CD8-positive, alpha-beta memory T cell (primary cell): ENCODE measurements around the gene KDM7A. TPM values are rescaled to one million over a fixed set of nuclear protein-coding genes. Genes with fewer than 3 reads are reported as not detected.
"Not testable (repeated sequence)": the region's sequence is repeated elsewhere in the genome, so short reads cannot be mapped to it uniquely, and the experiment has no call there.

ENCODE experiments used
- CTCF ChIA-PET: fragments of 350-600 bp; sonication (Branson Sonifier 250); formaldehyde crosslinking; loops from one replicate; lab custom pipeline; 2021; ENCODE audit warnings: antibody characterized with exemption; lab: Charles Lee
- POLR2A ChIA-PET: fragments of 350-600 bp; sonication (Branson Sonifier 250); formaldehyde crosslinking; loops from one replicate; lab custom pipeline; 2021; ENCODE audit warnings: antibody characterized with exemption; lab: Charles Lee
- DNase-seq, 5 donors: peaks; one replicate each; pipeline versions ENCODE4 v3.0.0 to v3.0.0-alpha.2; 2020 to 2022; ENCODE audit warnings: mixed read lengths in 1 of 5
- H3K27ac ChIP-seq: one replicate; pipeline ENCODE4 v1.7.0; 2013; ENCODE audit warnings: low read depth, mild to moderate bottlenecking, low read length, moderate library complexity
- H3K27me3 ChIP-seq: 2 replicates; pipeline ENCODE4 v1.7.0; 2013; ENCODE audit warnings: low read length, mild to moderate bottlenecking; ENCODE audit not compliant: insufficient read depth, poor library complexity, severe bottlenecking
- H3K36me3 ChIP-seq: 2 replicates; pipeline ENCODE4 v1.7.0; 2013; ENCODE audit warnings: mild to moderate bottlenecking, low read length, moderate library complexity; ENCODE audit not compliant: insufficient read depth
- H3K4me1 ChIP-seq: 2 replicates; pipeline ENCODE4 v1.7.0; 2013; ENCODE audit warnings: mild to moderate bottlenecking, low read length, moderate library complexity; ENCODE audit not compliant: insufficient read depth
- H3K4me3 ChIP-seq: 2 replicates; pipeline ENCODE4 v1.7.0; 2013; ENCODE audit warnings: mild to moderate bottlenecking, low read length
- H3K9me3 ChIP-seq: 2 replicates; pipeline ENCODE4 v1.7.0; 2013; ENCODE audit warnings: mild to moderate bottlenecking, low read length
- H3K27ac Mint-ChIP-seq, 8 donors: one replicate each; pipeline ENCODE4 v1.8.0; 2020 to 2021; ENCODE audit warnings: mixed read lengths in 8 of 8, mild to moderate bottlenecking in 6 of 8, inconsistent platforms in 3 of 8, moderate library complexity in 3 of 8
- H3K27me3 Mint-ChIP-seq, 2 donors: one replicate each; pipeline ENCODE4 v1.8.0; 2020 to 2021; ENCODE audit warnings: mixed read lengths in 2 of 2, mild to moderate bottlenecking in 1 of 2, moderate library complexity in 1 of 2
- H3K36me3 Mint-ChIP-seq, 3 donors: one replicate each; pipeline ENCODE4 v1.8.0; 2020 to 2021; ENCODE audit warnings: mixed read lengths in 3 of 3, inconsistent platforms in 1 of 3, mild to moderate bottlenecking in 1 of 3
- H3K4me1 Mint-ChIP-seq, 3 donors: one replicate each; pipeline ENCODE4 v1.8.0; 2020 to 2021; ENCODE audit warnings: mixed read lengths in 3 of 3, inconsistent platforms in 1 of 3, mild to moderate bottlenecking in 1 of 3
- H3K4me3 Mint-ChIP-seq, 7 donors: one replicate each; pipeline ENCODE4 v1.8.0; 2020 to 2021; ENCODE audit warnings: mixed read lengths in 7 of 7, mild to moderate bottlenecking in 6 of 7, moderate library complexity in 4 of 7, inconsistent platforms in 2 of 7
- H3K9me3 Mint-ChIP-seq, 5 donors: one replicate each; pipeline ENCODE4 v1.8.0; 2020 to 2022; ENCODE audit warnings: mixed read lengths in 5 of 5, mild to moderate bottlenecking in 3 of 5, moderate library complexity in 2 of 5, inconsistent platforms in 1 of 5
- polyA plus RNA-seq: library from polyadenylated mRNA; unstranded; fragments of 300-500 nt; fragmentation: Illumina TruSeq; gene quantifications from one replicate; pipeline ENCODE4 v1.2.3, GENCODE V29; 2021
- total RNA-seq, 2 experiments: library from RNA; stranded (reverse); gene quantifications; one replicate each; pipeline ENCODE4 v1.2.3, GENCODE V29; 2021

The KDM7A gene
- total and polyA plus RNA-seq, 3 experiments from 2014 or later = 3.5 to 8.5 (median 8.2) TPM

DNA sequence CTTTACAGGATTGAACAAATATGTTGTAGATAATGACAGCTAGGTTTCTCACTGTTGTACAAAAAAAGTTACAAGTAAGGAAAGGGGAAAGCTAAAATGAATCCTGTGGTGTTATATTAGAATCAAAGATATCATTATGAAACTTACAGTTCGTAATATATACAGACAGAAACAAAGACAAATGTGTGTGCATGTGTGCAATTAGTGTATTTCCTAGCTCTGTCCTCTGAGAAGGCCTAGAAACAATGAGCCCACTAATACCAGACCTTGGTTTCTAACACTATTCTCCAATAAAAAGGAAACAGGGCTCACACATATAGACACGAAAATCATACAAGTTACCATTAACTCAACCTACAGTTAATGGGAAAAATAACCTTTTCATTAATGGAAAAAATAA is 8.0 kb downstream of the KDM7A start:
- peaks cover 0 to 9% (median 0%) of the 10 kb centered on the region in 3 donors for H3K36me3 Mint-ChIP-seq
- H3K36me3 ChIP-seq = no peaks in the 10 kb centered on the region
- ChIA-PET POLR2A (no interaction called here), CTCF (interaction anchor here (1.6 kb wide), 1 partner anchor 148 kb away, joined by 3 read pairs; no protein-coding TSS in a partner anchor)
- H3K27ac Mint-ChIP-seq = no peak overlapping the region
- no peaks in the 10 kb centered on the region for H3K9me3 ChIP-seq
- peaks cover 65 to 93% (median 84%) of the 10 kb centered on the region in 3 donors for H3K4me1 Mint-ChIP-seq
- H3K27me3 ChIP-seq = no peaks in the 10 kb centered on the region
- H3K9me3 Mint-ChIP-seq = no peaks in the 10 kb centered on the region
- no peak overlapping the region for H3K4me3 ChIP-seq
- no peak for DNase-seq
- H3K27me3 Mint-ChIP-seq = no peaks in the 10 kb centered on the region
- peaks cover 65% of the 10 kb centered on the region for H3K4me1 ChIP-seq
- peak overlapping the region in 1 of 7 donors; percentile 7 for H3K4me3 Mint-ChIP-seq
- H3K27ac ChIP-seq = no peak overlapping the region

DNA sequence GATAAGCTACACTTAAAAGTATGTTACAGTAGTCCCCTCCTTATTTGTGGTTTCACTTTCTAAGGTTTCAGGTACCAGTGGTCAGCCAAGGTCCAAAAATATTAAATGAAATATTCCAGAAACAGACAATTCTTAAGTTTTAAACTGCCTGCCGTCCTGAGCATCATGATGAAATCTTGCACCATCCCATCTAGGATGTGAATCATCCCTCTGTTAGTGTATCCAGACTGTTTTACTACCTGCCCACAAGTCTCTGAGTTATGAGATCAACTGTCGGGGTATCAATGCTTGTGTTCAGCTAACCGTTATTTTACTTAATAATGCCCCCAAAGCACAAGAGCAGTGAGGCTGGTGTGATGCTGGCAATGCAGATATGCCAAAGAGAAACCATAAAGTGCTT is 11.4 kb downstream of the KDM7A start:
- Mint-ChIP-seq H3K4me1 (peaks cover 65 to 94% (median 87%) of the 10 kb centered on the region in 3 donors), H3K4me3 (peak overlapping the region in 4 of 7 donors; percentile 6 to 23 (median 18)), H3K36me3 (peaks cover 0 to 9% (median 0%) of the 10 kb centered on the region in 3 donors), H3K27ac (peak overlapping the region in 1 of 8 donors; percentile 61), H3K27me3 (no peaks in the 10 kb centered on the region), H3K9me3 (no peaks in the 10 kb centered on the region)
- no peaks in the 10 kb centered on the region for H3K27me3 ChIP-seq
- H3K36me3 ChIP-seq = no peaks in the 10 kb centered on the region
- peaks cover 57% of the 10 kb centered on the region for H3K4me1 ChIP-seq
- ChIA-PET POLR2A (no interaction called here), CTCF (no interaction called here)
- H3K4me3 ChIP-seq = no peak overlapping the region
- no peak overlapping the region for H3K27ac ChIP-seq
- H3K9me3 ChIP-seq = no peaks in the 10 kb centered on the region
- no peak for DNase-seq

DNA sequence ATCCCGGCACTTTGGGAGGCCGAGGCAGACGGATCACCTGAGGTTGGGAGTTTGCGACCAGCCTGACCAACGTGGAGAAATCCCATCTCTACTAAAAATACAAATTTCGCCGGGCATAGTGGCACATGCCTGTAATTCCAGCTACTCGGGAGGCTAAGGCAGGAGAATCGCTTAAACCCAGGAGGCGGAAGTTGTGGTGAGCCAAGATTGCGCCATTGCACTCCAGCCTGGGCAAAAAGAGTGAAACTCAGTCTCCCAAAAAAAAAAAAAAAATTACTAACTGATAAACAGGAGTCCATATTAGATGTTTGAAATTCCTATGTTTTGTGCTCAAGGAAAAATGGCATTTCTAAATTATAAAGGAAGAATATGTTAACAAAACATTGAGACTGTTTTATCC is 14.7 kb downstream of the KDM7A start:
- DNase-seq, CTCF ChIA-PET, H3K36me3 ChIP-seq, H3K4me3 ChIP-seq, H3K27me3 ChIP-seq, H3K27ac Mint-ChIP-seq, H3K9me3 ChIP-seq, H3K27me3 Mint-ChIP-seq, H3K9me3 Mint-ChIP-seq, H3K4me3 Mint-ChIP-seq, H3K27ac ChIP-seq: not testable (repeated sequence)
- peaks cover 0 to 22% (median 7%) of the 10 kb centered on the region in 3 donors for H3K36me3 Mint-ChIP-seq
- peaks cover 63 to 84% (median 81%) of the 10 kb centered on the region in 3 donors for H3K4me1 Mint-ChIP-seq
- peaks cover 39% of the 10 kb centered on the region for H3K4me1 ChIP-seq
- POLR2A ChIA-PET = interaction anchor here (0.7 kb wide), 1 partner anchor 15 kb away, joined by 3 read pairs; the partner anchor contains the start of gene KDM7A

DNA sequence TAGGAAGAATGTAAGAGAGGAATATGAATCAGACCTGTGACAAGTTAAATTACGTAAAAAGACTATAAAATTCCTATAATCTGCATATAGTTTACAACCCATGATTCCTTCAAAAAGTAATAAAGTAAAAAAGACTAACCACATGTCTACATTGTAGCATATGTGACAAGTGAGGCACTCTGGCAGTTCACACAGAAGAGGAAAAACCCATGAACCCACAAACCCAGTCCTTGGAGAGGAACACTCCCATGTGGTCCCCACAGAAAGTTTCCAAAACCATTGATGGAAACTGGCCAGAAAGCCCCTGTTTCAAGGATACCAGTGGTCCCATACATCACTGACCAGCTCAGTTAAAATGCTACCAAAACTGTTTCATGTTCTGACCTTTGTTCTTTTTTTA is 15.7 kb downstream of the KDM7A start:
- Histone ChIP-seq H3K27me3 (no peaks in the 10 kb centered on the region), H3K36me3 (no peaks in the 10 kb centered on the region), H3K4me3 (no peak overlapping the region), H3K27ac (no peak overlapping the region), H3K9me3 (no peaks in the 10 kb centered on the region), H3K4me1 (peaks cover 44% of the 10 kb centered on the region)
- Mint-ChIP-seq H3K27ac (peak overlapping the region in 1 of 8 donors; percentile 9), H3K27me3 (no peaks in the 10 kb centered on the region), H3K4me1 (peaks cover 67 to 87% (median 81%) of the 10 kb centered on the region in 3 donors), H3K36me3 (peaks cover 0 to 24% (median 7%) of the 10 kb centered on the region in 3 donors), H3K9me3 (no peaks in the 10 kb centered on the region), H3K4me3 (peak overlapping the region in 1 of 7 donors; percentile 26)
- no peak for DNase-seq
- POLR2A ChIA-PET = no interaction called here
- CTCF ChIA-PET = no interaction called here

DNA sequence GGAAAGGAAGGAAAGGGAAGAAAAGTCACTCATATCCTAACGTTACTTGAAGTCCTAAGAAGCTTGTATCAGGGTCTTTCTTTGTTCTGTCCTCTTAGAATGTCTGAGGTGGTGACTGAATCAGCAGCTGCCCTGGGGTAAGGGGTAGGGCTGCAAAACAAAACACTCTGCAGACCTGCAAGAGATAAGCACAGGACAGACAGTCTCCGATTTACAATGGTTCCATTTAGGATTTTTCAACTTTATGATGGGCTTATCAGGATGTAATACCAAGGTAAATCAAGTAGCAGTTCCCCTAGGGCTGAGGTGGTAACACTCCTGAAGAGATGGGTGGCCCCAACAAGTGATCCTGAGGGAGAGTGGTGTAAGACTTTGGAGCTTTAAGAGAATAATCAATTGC is 16.5 kb downstream of the KDM7A start:
- DNase-seq = no peak
- Mint-ChIP-seq H3K27ac (peak overlapping the region in 3 of 8 donors; percentile 9 to 70 (median 25)), H3K36me3 (peaks cover 0 to 31% (median 7%) of the 10 kb centered on the region in 3 donors), H3K4me1 (peaks cover 68 to 87% (median 81%) of the 10 kb centered on the region in 3 donors), H3K27me3 (no peaks in the 10 kb centered on the region), H3K4me3 (peak overlapping the region in 3 of 7 donors; percentile 3 to 48 (median 12)), H3K9me3 (no peaks in the 10 kb centered on the region)
- Histone ChIP-seq H3K27me3 (no peaks in the 10 kb centered on the region), H3K27ac (no peak overlapping the region), H3K9me3 (no peaks in the 10 kb centered on the region), H3K4me3 (no peak overlapping the region), H3K4me1 (peaks cover 43% of the 10 kb centered on the region), H3K36me3 (no peaks in the 10 kb centered on the region)
- POLR2A ChIA-PET = no interaction called here
- CTCF ChIA-PET = no interaction called here

DNA sequence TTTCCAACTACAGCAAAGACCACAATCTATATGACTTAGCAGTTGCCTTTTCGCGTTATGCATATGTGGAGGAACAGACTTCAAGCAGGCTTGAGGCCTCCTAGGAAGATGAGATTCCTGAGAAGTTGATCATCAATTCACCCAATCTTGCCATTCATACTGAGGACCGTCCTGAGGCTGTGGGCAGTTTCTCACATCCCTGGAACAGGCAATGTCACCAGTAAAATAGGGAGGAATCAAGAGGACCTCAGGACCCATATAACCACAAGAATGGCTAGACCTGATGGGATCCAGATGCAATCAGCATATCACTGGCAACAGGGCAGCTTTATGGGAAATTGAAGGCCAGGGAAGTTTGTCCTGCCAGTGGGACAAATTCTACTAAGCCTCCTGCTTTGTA is 17.3 kb downstream of the KDM7A start:
- ChIA-PET POLR2A (no interaction called here), CTCF (no interaction called here)
- Mint-ChIP-seq H3K4me1 (peaks cover 66 to 87% (median 80%) of the 10 kb centered on the region in 3 donors), H3K9me3 (no peaks in the 10 kb centered on the region), H3K27me3 (no peaks in the 10 kb centered on the region), H3K27ac (no peak overlapping the region), H3K4me3 (no peak overlapping the region), H3K36me3 (peaks cover 0 to 32% (median 7%) of the 10 kb centered on the region in 3 donors)
- Histone ChIP-seq H3K4me1 (peaks cover 43% of the 10 kb centered on the region), H3K27me3 (no peaks in the 10 kb centered on the region), H3K36me3 (no peaks in the 10 kb centered on the region), H3K4me3 (no peak overlapping the region), H3K9me3 (no peaks in the 10 kb centered on the region), H3K27ac (no peak overlapping the region)
- DNase-seq = no peak

DNA sequence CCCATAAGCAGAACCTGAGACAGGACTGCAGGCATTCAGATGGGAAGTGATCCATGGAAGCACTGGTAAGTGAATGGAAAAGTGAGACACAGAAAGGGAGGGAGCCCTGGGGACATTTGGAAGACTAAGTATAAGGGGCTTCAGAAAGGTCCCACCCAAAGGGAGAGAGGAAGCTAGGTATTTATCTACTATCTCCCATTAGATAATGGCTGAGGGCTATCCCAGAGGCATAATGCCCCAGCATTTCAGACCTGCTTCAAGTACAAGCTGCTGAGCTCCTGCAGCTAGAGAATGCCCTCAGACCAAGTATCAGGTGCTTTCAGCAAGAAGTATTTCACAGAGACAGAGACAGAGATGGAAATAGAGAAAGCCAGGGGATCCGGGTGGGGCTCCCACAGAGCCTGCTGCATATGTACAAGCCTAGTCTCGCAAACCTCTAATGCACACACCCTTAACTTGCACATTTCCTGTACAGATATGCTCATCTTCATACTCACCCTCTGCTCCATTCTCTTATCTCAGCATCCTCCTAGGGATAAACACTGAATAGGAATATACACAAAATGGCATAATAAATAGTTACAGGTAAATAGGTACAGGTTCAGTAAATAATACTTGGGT is 20.2 kb downstream of the KDM7A start:
- CTCF ChIA-PET = no interaction called here
- no peaks in the 10 kb centered on the region for H3K9me3 Mint-ChIP-seq
- H3K4me3 Mint-ChIP-seq = peak overlapping the region in 1 of 7 donors; percentile 46
- no peak for DNase-seq
- H3K9me3 ChIP-seq = no peaks in the 10 kb centered on the region
- no peaks in the 10 kb centered on the region for H3K27me3 Mint-ChIP-seq
- peak overlapping the region in 1 of 8 donors; percentile 66 for H3K27ac Mint-ChIP-seq
- H3K4me3 ChIP-seq = no peak overlapping the region
- H3K36me3 Mint-ChIP-seq = peaks cover 0 to 34% (median 11%) of the 10 kb centered on the region in 3 donors
- H3K4me1 ChIP-seq = peaks cover 33% of the 10 kb centered on the region
- no peaks in the 10 kb centered on the region for H3K36me3 ChIP-seq
- no peaks in the 10 kb centered on the region for H3K27me3 ChIP-seq
- H3K27ac ChIP-seq = no peak overlapping the region
- H3K4me1 Mint-ChIP-seq = peaks cover 56 to 81% (median 74%) of the 10 kb centered on the region in 3 donors
- POLR2A ChIA-PET = no interaction called here

DNA sequence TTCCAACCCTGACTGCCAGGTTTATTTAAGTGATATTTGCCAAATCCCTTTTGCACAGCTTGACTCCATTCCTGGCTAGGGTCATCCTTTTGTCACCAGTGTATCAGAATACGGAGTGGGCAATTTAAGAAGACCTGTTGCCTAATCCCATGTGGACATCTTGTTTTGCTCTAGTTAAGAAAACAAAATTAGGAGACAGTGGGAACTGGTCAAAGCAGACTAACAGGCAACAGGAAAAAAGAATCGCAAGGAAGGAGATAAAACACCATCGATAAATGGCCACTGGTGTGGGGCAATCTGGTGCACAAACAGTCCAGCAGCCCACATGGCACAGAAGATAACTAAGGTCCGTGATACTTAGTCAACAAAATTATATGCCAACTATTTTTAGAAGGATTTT is 21.4 kb downstream of the KDM7A start:
- CTCF ChIA-PET = no interaction called here
- H3K27ac ChIP-seq = no peak overlapping the region
- no peak overlapping the region for H3K4me3 ChIP-seq
- H3K27me3 Mint-ChIP-seq = no peaks in the 10 kb centered on the region
- H3K4me1 ChIP-seq = peaks cover 24% of the 10 kb centered on the region
- H3K9me3 ChIP-seq = no peaks in the 10 kb centered on the region
- peaks cover 53 to 78% (median 74%) of the 10 kb centered on the region in 3 donors for H3K4me1 Mint-ChIP-seq
- no peak overlapping the region for H3K27ac Mint-ChIP-seq
- H3K36me3 ChIP-seq = no peaks in the 10 kb centered on the region
- POLR2A ChIA-PET = no interaction called here
- no peak for DNase-seq
- H3K4me3 Mint-ChIP-seq = no peak overlapping the region
- peaks cover 0 to 30% (median 11%) of the 10 kb centered on the region in 3 donors for H3K36me3 Mint-ChIP-seq
- no peaks in the 10 kb centered on the region for H3K27me3 ChIP-seq
- no peaks in the 10 kb centered on the region for H3K9me3 Mint-ChIP-seq
